Heart left ventricle (tissue), 16 donors: Measurements from ENCODE around the gene RAPGEF5. TPM values are rescaled to one million over a fixed set of nuclear protein-coding genes. Genes with fewer than 3 reads are reported as not detected.

ENCODE experiments used
- ATAC-seq, 4 donors: fragments of 200-7000 bp; cut with Tn5 transposase; one replicate each; pipeline ENCODE4 v1.9.1; 2020 to 2022; ENCODE audit warnings: moderate library complexity in 4 of 4, mild to moderate bottlenecking in 3 of 4, moderate number of reproducible peaks in 1 of 4
- DNase-seq, 5 donors: peaks; one replicate each; pipeline ENCODE4 v3.0.0-alpha.2; 2020
- H3K27ac ChIP-seq, 12 donors: fragments of 200-600 bp; sonication (generic) in 4 of 12; one replicate each; pipeline versions ENCODE4 v1.5.0 to v1.8.0; 2016 to 2022; ENCODE audit warnings: mild to moderate bottlenecking in 2 of 12
- H3K27me3 ChIP-seq, 9 donors: fragments of 200-600 bp; sonication (generic) in 2 of 9; one replicate each; pipeline versions ENCODE4 v1.5.1 to v1.8.0; 2016 to 2022; ENCODE audit warnings: mild to moderate bottlenecking in 3 of 9
- H3K36me3 ChIP-seq, 9 donors: fragments of 200-600 bp; sonication (generic) in 2 of 9; one replicate each; pipeline versions ENCODE4 v1.5.0 to v1.8.0; 2018 to 2022; ENCODE audit warnings: mild to moderate bottlenecking in 2 of 9
- H3K4me1 ChIP-seq, 12 donors: fragments of 200-600 bp; sonication (generic) in 4 of 12; one replicate each; pipeline versions ENCODE4 v1.5.0 to v1.8.0; 2016 to 2022; ENCODE audit warnings: mild to moderate bottlenecking in 3 of 12
- H3K4me3 ChIP-seq, 12 donors: fragments of 200-600 bp; sonication (generic) in 4 of 12; one replicate each; pipeline versions ENCODE4 v1.5.0 to v1.8.0; 2017 to 2022; ENCODE audit warnings: mild to moderate bottlenecking in 9 of 12, moderate library complexity in 4 of 12
- H3K9me3 ChIP-seq, 12 donors: fragments of 200-600 bp; sonication (generic) in 4 of 12; one replicate each; pipeline versions ENCODE4 v1.5.0 to v1.8.0; 2016 to 2022; ENCODE audit warnings: mild to moderate bottlenecking in 1 of 12
- POLR2A ChIP-seq, 2 donors: fragments of 450-650 bp; IDR thresholded peaks; one replicate each; pipeline ENCODE4 v1.6.1; 2017; ENCODE audit warnings: antibody characterized with exemption in 2 of 2, mild to moderate bottlenecking in 2 of 2, moderate library complexity in 2 of 2
- WGBS, 4 donors: extraction: QIAGEN DNeasy Blood & Tissue Kit in 2 of 4; methylation state at CpG; one replicate each; pipeline versions ENCODE4 v1.1.5 to v1.1.7; 2013 to 2018; 5-methylcytosine and 5-hydroxymethylcytosine counted together
- intact Hi-C, 10 donors: fragments of 100-400 bp; cut with DNase I; formaldehyde crosslinking; loops; one replicate each; pipeline versions ENCODE4 v1.11.1 to v1.14.2; 2022
- polyA plus RNA-seq, 2 donors: library from polyadenylated mRNA; stranded (reverse); fragments of 200-250 nt; gene quantifications; one replicate each; pipeline ENCODE4 v1.2.3, GENCODE V29; 2013
- total RNA-seq, 9 donors: library from RNA; depleted of rRNA in 2 of 9; stranded (reverse); fragments of >200 nt in 2 of 9; fragmentation: NEBNext Ultra II Directional in 3 of 9; extraction: Animal tissue kit (Norgen Biotek cat#: 25700) in 3 of 9; gene quantifications; one replicate each; pipeline versions ENCODE4 v1.1.0 to v1.2.4, GENCODE V29; 2016 to 2023
- TF ChIP-seq, protein P1 (sequence below), 12 donors: fragments of 200-600 bp; sonication (generic) in 4 of 12; IDR thresholded peaks; one replicate each; pipeline versions ENCODE4 v1.5.0 to v1.8.0; 2018 to 2022; ENCODE audit warnings: antibody characterized with exemption in 12 of 12, mild to moderate bottlenecking in 5 of 12
- donor health status: ischemic (EF 13 %, LVEDD 7.1; RV severe dilation, severe dysfunction).
- donor health status: healthy with polysubstance abuse.
- donor health status: DM: no; HTN: yes; CAD: no.
- donor health status: DM: no; HTN: no; CAD: no.
- donor health status: ischemic (EF 25% LVEDD 6.9; RV normal size, moderate dysfunction).
- donor health status: ischemic (EF 25% LVEDD 5.7; RV mildly dilated, moderate dysfunction).
- donor health status: healthy.
- donor health status: DM: yes; HTN: yes; CAD: no.
- donor health status: ischemic (EF 35%, LVEDD 5.7; RV mildly dilated, moderate dysfunction).
- donor health status: nonischemic (EF 11% LVEDD 7.7; RV severe dilation, severe dysfunction).
- donor health status: DM: yes; HTN: yes; CAD: no.
- donor health status: PGD.
- donor health status: ischemic (EF 29% LVEDD 5.4; RV normal size, mild dysfunction).
- donor health status: nonischemic (EF 23%, LVEDD 6.1; RV moderate dilation, normal function).

RAPGEF5 gene
- total and polyA plus RNA-seq, 11 donors: 3.9 to 37.9 (median 15.3) TPM

GRCh38 chr7:22090512-22090911 is 266.4 kb downstream of the RAPGEF5 start:
- Histone ChIP-seq H3K36me3 (no peaks in the 10 kb centered on the region), H3K27me3 (no peaks in the 10 kb centered on the region), H3K4me1 (peaks cover 0 to 24% (median 7%) of the 10 kb centered on the region in 12 donors), H3K27ac (no peak overlapping the region), H3K4me3 (no peak overlapping the region), H3K9me3 (no peaks in the 10 kb centered on the region)
- TF ChIP-seq POLR2A (IDR thresholded peaks at IDR 0.05): no peak
- TF ChIP-seq, protein P1, sequence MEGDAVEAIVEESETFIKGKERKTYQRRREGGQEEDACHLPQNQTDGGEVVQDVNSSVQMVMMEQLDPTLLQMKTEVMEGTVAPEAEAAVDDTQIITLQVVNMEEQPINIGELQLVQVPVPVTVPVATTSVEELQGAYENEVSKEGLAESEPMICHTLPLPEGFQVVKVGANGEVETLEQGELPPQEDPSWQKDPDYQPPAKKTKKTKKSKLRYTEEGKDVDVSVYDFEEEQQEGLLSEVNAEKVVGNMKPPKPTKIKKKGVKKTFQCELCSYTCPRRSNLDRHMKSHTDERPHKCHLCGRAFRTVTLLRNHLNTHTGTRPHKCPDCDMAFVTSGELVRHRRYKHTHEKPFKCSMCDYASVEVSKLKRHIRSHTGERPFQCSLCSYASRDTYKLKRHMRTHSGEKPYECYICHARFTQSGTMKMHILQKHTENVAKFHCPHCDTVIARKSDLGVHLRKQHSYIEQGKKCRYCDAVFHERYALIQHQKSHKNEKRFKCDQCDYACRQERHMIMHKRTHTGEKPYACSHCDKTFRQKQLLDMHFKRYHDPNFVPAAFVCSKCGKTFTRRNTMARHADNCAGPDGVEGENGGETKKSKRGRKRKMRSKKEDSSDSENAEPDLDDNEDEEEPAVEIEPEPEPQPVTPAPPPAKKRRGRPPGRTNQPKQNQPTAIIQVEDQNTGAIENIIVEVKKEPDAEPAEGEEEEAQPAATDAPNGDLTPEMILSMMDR (IDR thresholded peaks at IDR 0.05): no peak
- ATAC-seq (no peak), DNase-seq (no peak)
- 91 to 98% (median 93%) methylated on average over 13 to 24 of the region's 24 CpGs for WGBS, 4 donors
- intact Hi-C loops: no loop called here

- Histone ChIP-seq H3K4me1 (peaks cover 0 to 24% (median 7%) of the 10 kb centered on the region in 12 donors), H3K4me3 (no peak overlapping the region), H3K9me3 (no peaks in the 10 kb centered on the region), H3K36me3 (no peaks in the 10 kb centered on the region), H3K27ac (no peak overlapping the region), H3K27me3 (no peaks in the 10 kb centered on the region)
- DNase-seq (no peak), ATAC-seq (no peak)
- intact Hi-C loops: no loop called here
- TF ChIP-seq, protein P1 (IDR thresholded peaks at IDR 0.05): no peak
- no peak for TF ChIP-seq POLR2A (IDR thresholded peaks at IDR 0.05)
- WGBS, 4 donors: 88 to 95% (median 91%) methylated on average over 15 to 22 of the region's 22 CpGs
These were observed 266.8 kb downstream of the RAPGEF5 start for GRCh38 chr7:22090107-22090506.

DNA sequence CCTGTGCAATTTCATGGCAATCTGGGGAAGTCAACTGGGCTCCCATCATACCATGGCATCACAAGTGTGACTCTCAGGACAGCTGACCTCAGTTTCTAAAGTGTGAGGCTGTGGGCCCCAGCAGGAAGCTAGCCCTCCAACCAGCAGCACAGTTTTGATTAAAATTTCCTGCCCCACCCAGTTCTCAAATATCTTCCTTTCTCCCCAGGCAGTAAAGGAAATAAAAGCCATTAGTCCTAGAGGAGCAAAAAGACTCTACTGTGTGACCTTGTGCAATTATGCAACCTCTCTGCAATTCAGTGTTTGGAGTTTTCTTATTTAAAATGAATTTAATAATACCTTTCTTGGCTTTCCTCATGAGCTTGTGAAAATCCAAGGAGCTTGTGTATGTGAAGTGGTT is 268.1 kb downstream of the RAPGEF5 start:
- TF ChIP-seq, protein P1 (IDR thresholded peaks at IDR 0.05): no peak
- TF ChIP-seq POLR2A (IDR thresholded peaks at IDR 0.05): no peak
- peaks cover 0 to 26% (median 7%) of the 10 kb centered on the region in 12 donors for H3K4me1 ChIP-seq
- no peak for DNase-seq
- no peaks in the 10 kb centered on the region for H3K36me3 ChIP-seq
- ATAC-seq: peak in 2 of 4 donors; percentile 18 to 45
- intact Hi-C loops: loop anchor here in 1 of 10 donors (10.0 kb wide), 2 partner anchors 664 to 1314 kb away; partner anchors contain the start of gene SP4
- H3K9me3 ChIP-seq: no peaks in the 10 kb centered on the region
- H3K4me3 ChIP-seq: no peak overlapping the region
- H3K27me3 ChIP-seq: no peaks in the 10 kb centered on the region
- peak overlapping the region in 2 of 12 donors; percentile 4 to 32 for H3K27ac ChIP-seq

GRCh38 chr7:22087861-22088260 is 269.1 kb downstream of the RAPGEF5 start:
- H3K4me3 ChIP-seq: no peak overlapping the region
- intact Hi-C loops: loop anchor here in 1 of 10 donors (10.0 kb wide), 2 partner anchors 663 to 1313 kb away; partner anchors contain the start of gene SP4
- WGBS, 4 donors: 59 to 74% (median 70%) methylated on average over 6 of the region's 6 CpGs

More at GRCh38 chr7:22087861-22088260, 269.1 kb downstream of the RAPGEF5 start:
- no peak overlapping the region for H3K27ac ChIP-seq
- no peak for DNase-seq
- H3K27me3 ChIP-seq: no peaks in the 10 kb centered on the region
- no peak for ATAC-seq
- H3K4me1 ChIP-seq: peaks cover 0 to 24% (median 5%) of the 10 kb centered on the region in 12 donors
- TF ChIP-seq, protein P1 (IDR thresholded peaks at IDR 0.05): no peak
- TF ChIP-seq POLR2A (IDR thresholded peaks at IDR 0.05): no peak
- H3K36me3 ChIP-seq: no peaks in the 10 kb centered on the region
- no peaks in the 10 kb centered on the region for H3K9me3 ChIP-seq
